Measurements from ENCODE around the gene TRMT112. TPM values are rescaled to one million over a fixed set of nuclear protein-coding genes. Genes with fewer than 3 reads are reported as not detected.

The TRMT112 gene
- total RNA-seq, 4 donors from 2014 or later: 202 to 281 (median 212) TPM

GRCh38 chr11:64291262-64291751 is 26.1 kb downstream of the TRMT112 start, which contains the start of gene KCNK4:
TSS of gene KCNK4 (plus strand) at chr11:64291302. CDS start at chr11:64293019, 1,717 bp downstream.
- no peak for DNase-seq (ENCODE audit: extremely low spot score)
- H3K27ac ChIP-seq (replicated peaks in 1 of 4): no peak within 1 kb of the TSS
- H3K27me3 ChIP-seq: peaks cover 9 to 67% (median 34%) of the 10 kb centered on the region in 4 donors
- H3K4me3 ChIP-seq: peak within 1 kb of the TSS; percentile 43 to 56 (median 50)
- no peaks in the 10 kb centered on the region for H3K9me3 ChIP-seq
- H3K4me1 ChIP-seq: peaks cover 20 to 44% (median 32%) of the 10 kb centered on the region in 4 donors
- intact Hi-C loops (cut with DNase I): no loop called here
- TF ChIP-seq POLR2A (IDR thresholded peaks at IDR 0.05; ENCODE audit: low read depth) (no peak), EP300 (IDR thresholded peaks at IDR 0.05) (no peak), CTCF (IDR thresholded peaks at IDR 0.05) (no peak), POLR2AphosphoS5 (IDR thresholded peaks at IDR 0.05) (no peak)
- H3K36me3 ChIP-seq: peaks cover 0 to 16% (median 7%) of the 10 kb centered on the region in 4 donors
- whole genome bisulfite sequencing: no CpG with 5 or more reads among the region's 45 CpGs

- Histone ChIP-seq H3K4me1 (peaks cover 25 to 50% (median 38%) of the 10 kb centered on the region in 4 donors), H3K27me3 (peaks cover 9 to 60% (median 27%) of the 10 kb centered on the region in 4 donors), H3K36me3 (peaks cover 0 to 16% (median 7%) of the 10 kb centered on the region in 4 donors), H3K27ac (replicated peaks in 1 of 4) (no peak overlapping the region), H3K4me3 (no peak overlapping the region), H3K9me3 (no peaks in the 10 kb centered on the region)
- no peak for TF ChIP-seq CTCF (IDR thresholded peaks at IDR 0.05)
- no peak for TF ChIP-seq POLR2AphosphoS5 (IDR thresholded peaks at IDR 0.05)
- TF ChIP-seq POLR2A (IDR thresholded peaks at IDR 0.05; ENCODE audit: low read depth): no peak
- no peak for TF ChIP-seq EP300 (IDR thresholded peaks at IDR 0.05)
- WGBS: 73% methylated on average over 6 of the region's 10 CpGs
- intact Hi-C loops (cut with DNase I): no loop called here
- DNase-seq (ENCODE audit: extremely low spot score): no peak
These were observed 26.8 kb downstream of the TRMT112 start for GRCh38 chr11:64290352-64291261.

- Histone ChIP-seq H3K9me3 (no peaks in the 10 kb centered on the region), H3K4me3 (no peak overlapping the region), H3K36me3 (peaks cover 0 to 16% (median 7%) of the 10 kb centered on the region in 4 donors), H3K27me3 (peaks cover 9 to 45% (median 25%) of the 10 kb centered on the region in 4 donors), H3K27ac (replicated peaks in 1 of 4) (no peak overlapping the region), H3K4me1 (peaks cover 26 to 53% (median 40%) of the 10 kb centered on the region in 4 donors)
- no peak for DNase-seq (ENCODE audit: extremely low spot score)
- no peak for TF ChIP-seq POLR2A (IDR thresholded peaks at IDR 0.05; ENCODE audit: low read depth)
- TF ChIP-seq CTCF (IDR thresholded peaks at IDR 0.05): no peak
- no peak for TF ChIP-seq EP300 (IDR thresholded peaks at IDR 0.05)
- intact Hi-C loops (cut with DNase I): no loop called here
- WGBS: 88% methylated on average over 12 of the region's 13 CpGs
These were observed 28.3 kb downstream of the TRMT112 start for GRCh38 chr11:64289002-64289564.

GRCh38 chr11:64288353-64288750 is 29.0 kb downstream of the TRMT112 start:
- TF ChIP-seq POLR2A (IDR thresholded peaks at IDR 0.05; ENCODE audit: low read depth) (no peak), CTCF (IDR thresholded peaks at IDR 0.05) (no peak), POLR2AphosphoS5 (IDR thresholded peaks at IDR 0.05) (no peak), EP300 (IDR thresholded peaks at IDR 0.05) (no peak)
- Histone ChIP-seq H3K4me3 (no peak overlapping the region), H3K4me1 (peaks cover 33 to 60% (median 48%) of the 10 kb centered on the region in 4 donors), H3K27ac (replicated peaks in 1 of 4) (no peak overlapping the region), H3K9me3 (no peaks in the 10 kb centered on the region), H3K27me3 (peaks cover 9 to 37% (median 25%) of the 10 kb centered on the region in 4 donors), H3K36me3 (peaks cover 0 to 16% (median 7%) of the 10 kb centered on the region in 4 donors)
- intact Hi-C loops (cut with DNase I): no loop called here
- WGBS: 100% methylated on average over 3 of the region's 9 CpGs
- DNase-seq (ENCODE audit: extremely low spot score): no peak

Data from esophagus muscularis mucosa (tissue), 4 donors.